GM19238 (cell line): Measurements from ENCODE around the gene LYSMD1.

ENCODE experiments used
- DNase-seq: peaks from one replicate; pipeline ENCODE4 v3.0.0; 2011; ENCODE audit warnings: low spot score; ENCODE audit not compliant: insufficient read length

LYSMD1 gene

GRCh38 chr1:151175863-151176262 is 10.2 kb upstream of the LYSMD1 start, which contains the start of gene TMOD4:
Gene TMOD4, minus strand, starts transcription at chr1:151175981. Its CDS starts 1,106 bp downstream, at chr1:151174875.
- DNase-seq = no peak

- DNase-seq = no peak
Measured at GRCh38 chr1:151175041-151175741, 9.5 kb upstream of the LYSMD1 start.

GRCh38 chr1:151171190-151171589 is 5.5 kb upstream of the LYSMD1 start:
- DNase-seq = no peak

GRCh38 chr1:151167116-151167515 is 1.4 kb upstream of the LYSMD1 start:
- no peak for DNase-seq

GRCh38 chr1:151166505-151166956 is 829 bp upstream of the LYSMD1 start:
- no peak for DNase-seq

GRCh38 chr1:151165281-151165737 is 393 bp downstream of the LYSMD1 start:
- DNase-seq = no peak

- no peak for DNase-seq
Measured at GRCh38 chr1:151164732-151165280, 896 bp downstream of the LYSMD1 start.

GRCh38 chr1:151159373-151159772 is 6.3 kb downstream of the LYSMD1 start:
- no peak for DNase-seq

GRCh38 chr1:151158751-151159251 is 6.9 kb downstream of the LYSMD1 start:
- no peak for DNase-seq

GRCh38 chr1:151158326-151158725 is 7.4 kb downstream of the LYSMD1 start:
- DNase-seq = no peak

- DNase-seq = no peak
Measured at GRCh38 chr1:151157067-151157531, 8.6 kb downstream of the LYSMD1 start.

- peak; percentile 52 for DNase-seq
Measured at GRCh38 chr1:151156515-151156819, 9.2 kb downstream of the LYSMD1 start, which contains the start of gene TNFAIP8L2. Gene TNFAIP8L2, plus strand, starts transcription at chr1:151156649. Its CDS starts 2,049 bp downstream, at chr1:151158698.

GRCh38 chr1:151147665-151148064 is 18.0 kb downstream of the LYSMD1 start:
- DNase-seq = no peak

GRCh38 chr1:151147132-151147503 is 18.6 kb downstream of the LYSMD1 start:
- no peak for DNase-seq

- peak; percentile 88 for DNase-seq
Measured at GRCh38 chr1:151146412-151147131, 19.1 kb downstream of the LYSMD1 start, which contains the start of gene SEMA6C. Gene SEMA6C, minus strand, starts transcription at chr1:151146631. Its CDS starts 4,010 bp downstream, at chr1:151142621.

- DNase-seq = no peak
Measured at GRCh38 chr1:151146072-151146411, 19.7 kb downstream of the LYSMD1 start.

- DNase-seq = no peak
Measured at GRCh38 chr1:151145304-151146071, 20.2 kb downstream of the LYSMD1 start.

GRCh38 chr1:151144474-151145303 is 21.0 kb downstream of the LYSMD1 start:
- no peak for DNase-seq

- no peak for DNase-seq
Measured at GRCh38 chr1:151143986-151144385, 21.7 kb downstream of the LYSMD1 start.

- DNase-seq = no peak
Measured at GRCh38 chr1:151143057-151143435, 22.7 kb downstream of the LYSMD1 start.
